Left ventricle myocardium superior (tissue), 1 donor: ENCODE data around the gene AK8. TPM values are rescaled to one million over a fixed set of nuclear protein-coding genes. Genes with fewer than 3 reads are reported as not detected.
"Not testable (repeated sequence)": the region's sequence is repeated elsewhere in the genome, so short reads cannot be mapped to it uniquely, and the experiment has no call there.

Experiments used
- ATAC-seq: fragments of 200-7000 bp; cut with Tn5 transposase; one replicate; pipeline ENCODE4 v1.9.1; 2020; ENCODE audit warnings: mild to moderate bottlenecking, moderate library complexity
- DNase-seq: peaks from one replicate; pipeline ENCODE4 v3.0.0-alpha.2; 2020
- intact Hi-C: fragments of 100-400 bp; cut with micrococcal nuclease; formaldehyde crosslinking; loops from one replicate; pipeline ENCODE4 v1.11.0; 2022
- total RNA-seq: library from RNA; stranded (reverse); fragmentation: NEBNext Ultra II Directional; extraction: Animal tissue kit (Norgen Biotek cat#: 25700); gene quantifications from one replicate; pipeline ENCODE4 v1.2.1, GENCODE V29; 2021
- donor health status: DM: no; HTN: yes; CAD: no; lungs with severe emphysema.

AK8 gene
- total RNA-seq, 1 donor from 2014 or later, result 0.42 TPM

- no peak for ATAC-seq
- intact Hi-C loops, result no loop called here
- no peak for DNase-seq
Measured at GRCh38 chr9:132732326-132733259, 145.5 kb downstream of the AK8 start.

DNA sequence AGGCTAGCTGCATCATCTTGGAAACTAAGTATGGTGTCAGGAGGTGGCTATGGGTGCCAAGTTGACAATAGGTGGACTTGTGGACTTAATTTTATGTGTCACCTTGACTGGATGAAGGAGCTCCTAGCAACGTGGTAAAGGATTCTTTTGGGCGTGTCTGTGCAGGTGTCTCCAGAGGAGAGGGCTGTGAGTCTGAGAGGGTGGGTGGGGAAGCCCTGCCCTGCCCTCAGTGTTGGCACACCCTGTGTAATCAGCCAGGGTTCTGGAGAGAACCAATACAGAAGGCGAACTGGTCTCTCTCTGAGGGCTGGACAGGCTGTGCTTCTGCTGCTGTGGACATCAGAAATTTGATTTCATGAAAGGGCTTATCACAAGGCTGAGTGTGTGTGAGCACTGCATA lies 146.9 kb downstream of the AK8 start:
- no peak for ATAC-seq
- intact Hi-C loops, result no loop called here
- no peak for DNase-seq

GRCh38 chr9:132730054-132731033 lies 147.7 kb downstream of the AK8 start:
- ATAC-seq, result no peak
- intact Hi-C loops, result no loop called here
- DNase-seq, result no peak

DNA sequence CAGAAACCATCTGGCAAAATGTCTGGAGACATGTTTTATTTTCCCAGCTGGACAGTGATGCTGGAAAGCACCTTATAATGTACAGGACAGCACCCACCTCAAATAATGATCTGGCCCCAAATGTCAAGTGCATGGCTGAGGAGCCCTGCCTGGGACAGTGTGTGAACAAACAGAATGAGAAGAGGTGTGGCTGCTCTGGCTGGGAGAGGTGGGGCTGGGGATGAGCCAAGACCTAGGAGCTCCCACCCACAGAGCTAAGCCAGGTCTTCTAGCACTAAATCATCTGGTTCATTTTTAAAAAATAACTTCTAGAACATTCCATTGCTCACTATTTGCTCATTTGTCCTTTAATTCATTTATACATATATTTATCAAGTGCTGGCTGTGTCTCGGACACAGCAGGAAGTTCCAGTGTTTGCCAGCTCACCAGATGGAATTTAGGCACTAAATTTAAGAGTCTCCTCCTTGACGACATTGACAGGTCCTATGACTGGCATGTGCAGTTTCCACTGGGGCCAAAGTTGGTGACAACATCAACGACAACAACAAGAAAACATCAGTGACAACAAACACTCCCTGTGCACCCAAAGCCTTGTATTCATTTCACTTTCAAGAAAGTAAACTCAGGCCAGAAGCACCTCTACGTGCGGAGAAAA lies 148.7 kb downstream of the AK8 start:
- DNase-seq, result no peak
- ATAC-seq, result no peak
- intact Hi-C loops, result no loop called here

DNA sequence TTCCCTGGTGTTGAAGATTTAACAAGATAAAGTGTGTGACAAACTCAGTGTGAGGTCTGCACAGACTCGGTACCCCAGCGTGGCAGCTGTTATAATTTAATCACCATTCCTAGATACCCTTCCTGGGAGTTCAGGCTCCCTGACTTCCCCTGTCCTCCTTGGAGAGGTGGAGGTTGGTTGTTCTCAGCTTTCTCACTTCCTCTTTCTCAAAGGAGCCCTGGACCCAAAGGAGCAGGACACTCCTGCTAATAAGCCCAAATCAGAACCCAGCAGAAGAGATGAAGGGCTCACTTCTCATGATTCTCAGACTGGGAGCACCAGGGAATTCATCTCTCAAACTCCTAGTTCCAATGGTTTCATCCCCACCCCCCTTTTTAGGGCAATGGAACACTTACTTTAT lies 149.6 kb downstream of the AK8 start:
- DNase-seq (no peak), ATAC-seq (no peak)
- intact Hi-C loops, result no loop called here

GRCh38 chr9:132728071-132728470 lies 150.0 kb downstream of the AK8 start:
- no peak for ATAC-seq
- DNase-seq, result no peak
- intact Hi-C loops, result no loop called here

- intact Hi-C loops, result no loop called here
- no peak for ATAC-seq
- no peak for DNase-seq
Measured at GRCh38 chr9:132726576-132727130, 151.4 kb downstream of the AK8 start.

DNA sequence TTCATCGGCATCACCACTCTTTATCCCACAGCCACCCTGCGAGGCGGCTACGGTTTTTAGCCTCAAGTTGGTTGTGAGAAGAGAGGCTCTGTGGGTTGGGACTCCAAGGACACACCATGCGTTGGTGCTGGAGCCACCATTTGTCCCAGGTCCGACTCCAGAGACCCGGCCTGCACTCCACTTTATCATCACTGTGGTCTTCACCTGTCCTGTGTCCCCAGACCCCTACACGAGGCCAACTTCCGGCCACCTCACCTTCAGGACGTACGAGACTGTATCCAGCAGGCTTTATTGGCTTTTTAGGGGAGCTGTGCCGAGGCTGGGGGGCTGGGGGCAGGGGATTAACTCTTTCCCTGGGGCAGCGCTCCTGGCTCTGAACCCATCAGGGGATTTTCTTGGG lies 152.8 kb downstream of the AK8 start:
- no peak for DNase-seq
- no peak for ATAC-seq
- intact Hi-C loops, result no loop called here

- DNase-seq, result no peak
Measured at GRCh38 chr9:132723809-132724208, 154.3 kb downstream of the AK8 start.

DNA sequence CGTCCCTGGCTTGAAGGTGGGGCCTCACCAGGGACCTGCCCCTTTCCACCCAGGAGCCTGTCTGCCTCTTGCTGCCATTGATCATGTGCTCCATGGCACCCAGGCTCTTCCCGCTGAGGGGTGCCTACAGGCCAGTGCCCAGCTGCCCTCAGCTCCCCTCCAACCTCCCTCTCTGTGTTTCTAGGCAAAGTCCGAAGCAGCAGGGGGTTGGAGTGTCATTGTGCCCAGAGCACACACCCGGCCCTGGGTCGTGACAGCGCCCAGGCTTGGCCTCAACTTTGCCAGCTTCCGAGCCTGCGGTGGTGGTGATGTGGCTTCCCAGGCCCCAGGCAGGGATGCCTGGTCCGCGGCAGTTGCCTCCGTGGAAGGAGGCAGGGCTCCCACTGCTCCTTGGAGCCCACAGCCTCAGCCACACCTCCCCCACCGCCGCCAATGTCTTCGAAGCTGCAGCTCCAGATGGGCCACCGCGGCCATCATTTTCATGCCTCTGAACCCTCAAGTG lies 155.5 kb downstream of the AK8 start:
- ATAC-seq (no peak), DNase-seq (no peak)
- intact Hi-C loops, result no loop called here

More at GRCh38 chr9:132723809-132724208, 154.3 kb downstream of the AK8 start:
- intact Hi-C loops, result no loop called here
- ATAC-seq, result no peak

DNA sequence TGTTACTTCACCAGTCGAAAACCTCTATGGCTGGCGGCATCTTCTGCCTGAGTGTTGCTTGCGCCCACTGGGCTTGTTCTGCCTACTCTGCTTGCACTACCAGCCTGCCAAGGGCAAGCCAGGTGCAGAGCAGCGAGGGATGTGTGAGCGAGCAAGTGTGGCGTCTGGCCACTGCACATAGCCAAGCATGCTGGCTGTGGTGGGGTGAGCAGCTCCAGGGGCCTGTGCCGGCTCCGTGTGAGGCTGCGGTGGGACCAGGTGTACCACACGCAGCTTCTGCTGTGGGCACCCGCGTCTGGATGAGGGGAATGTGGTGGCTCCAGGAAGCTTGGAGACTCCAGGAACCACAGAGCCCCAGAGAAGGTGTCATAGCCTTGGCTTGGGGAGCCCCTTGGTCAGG lies 156.4 kb downstream of the AK8 start:
- DNase-seq, result no peak
- intact Hi-C loops, result no loop called here
- ATAC-seq, result no peak

GRCh38 chr9:132718381-132718928 lies 159.6 kb downstream of the AK8 start:
- DNase-seq, intact Hi-C loops, ATAC-seq: not testable (repeated sequence)

DNA sequence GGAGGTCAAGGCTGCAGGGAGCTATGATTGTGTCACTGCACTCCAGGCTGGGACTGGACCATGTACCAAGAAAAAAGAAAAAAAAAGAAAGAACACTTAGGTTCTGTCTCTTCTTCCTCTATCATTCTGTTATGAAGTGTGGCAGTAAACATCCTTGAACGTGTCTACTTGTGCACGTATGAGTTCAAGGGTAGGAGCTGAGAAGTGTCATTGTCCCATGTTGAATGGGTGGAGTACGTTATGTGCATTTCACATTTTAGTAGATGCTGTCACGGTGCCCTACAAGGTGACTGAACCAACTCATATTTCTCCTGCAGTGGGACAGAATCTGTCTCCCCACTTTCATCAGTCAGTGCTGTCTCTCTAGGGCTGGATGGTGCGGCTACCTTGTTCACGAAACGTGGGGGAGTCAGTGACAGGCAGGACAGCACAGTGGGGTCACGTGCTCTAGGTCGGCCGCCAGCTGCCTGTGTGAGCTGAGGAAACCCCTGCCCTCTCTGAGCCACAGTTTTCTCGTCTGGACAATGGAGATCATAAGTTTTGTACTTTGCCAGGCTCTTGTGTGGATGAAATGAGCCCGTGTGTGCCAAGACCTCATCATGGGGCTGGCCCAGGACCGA lies 160.6 kb downstream of the AK8 start:
- DNase-seq (no peak), ATAC-seq (no peak)
- intact Hi-C loops, result no loop called here

- no peak for DNase-seq
- intact Hi-C loops, result no loop called here
- no peak for ATAC-seq
Measured at GRCh38 chr9:132716007-132716406, 162.1 kb downstream of the AK8 start.

- no peak for DNase-seq
- no peak for ATAC-seq
- intact Hi-C loops, result no loop called here
Measured at GRCh38 chr9:132712753-132713152, 165.3 kb downstream of the AK8 start.

DNA sequence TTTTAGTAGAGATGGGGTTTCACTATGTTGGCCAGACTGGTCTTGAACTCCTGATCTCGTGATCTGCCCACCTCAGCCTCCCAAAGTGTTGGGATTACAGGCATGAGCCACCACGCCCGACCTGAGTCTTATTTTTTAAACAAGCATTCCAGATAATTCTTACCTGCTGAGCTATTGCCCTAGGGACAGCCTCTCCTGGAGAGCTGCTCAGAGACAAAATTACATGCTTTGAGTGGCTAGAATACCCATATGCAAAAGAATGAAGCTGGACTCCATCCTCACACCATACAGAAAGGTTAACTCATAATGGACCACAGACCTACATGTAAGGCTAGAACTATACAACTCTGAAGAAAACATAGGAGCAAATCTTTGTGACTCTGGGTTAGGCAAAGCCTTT lies 166.2 kb downstream of the AK8 start:
- ATAC-seq, result no peak
- no peak for DNase-seq
- intact Hi-C loops, result no loop called here

GRCh38 chr9:132711152-132711551 lies 166.9 kb downstream of the AK8 start:
- intact Hi-C loops, ATAC-seq: not testable (repeated sequence)

GRCh38 chr9:132710333-132710732 lies 167.8 kb downstream of the AK8 start:
- intact Hi-C loops, result no loop called here
- DNase-seq (no peak), ATAC-seq (no peak)

More at GRCh38 chr9:132711152-132711551, 166.9 kb downstream of the AK8 start:
- not testable (repeated sequence) for DNase-seq
